Prostate gland (tissue), 2 donors: ENCODE data around the gene WDR38.

Experiments
- CTCF ChIP-seq, 4 experiments: fragments of 200-600 bp in 2 of 4; fragments of 450-650 bp in 2 of 4; sonication (generic) in 2 of 4; IDR thresholded peaks; 1 replicate in 3 of 4; 2 replicates in 1 of 4; pipeline ENCODE4 v1.5.1; 2016 to 2019; ENCODE audit warnings: antibody characterized with exemption in 4 of 4, mild to moderate bottlenecking in 2 of 4, moderate library complexity in 2 of 4
- POLR2AphosphoS5 ChIP-seq: sonication (generic); formaldehyde crosslinking; IDR thresholded peaks from one replicate; pipeline ENCODE4 v1.6.1; 2017; ENCODE audit warnings: antibody characterized with exemption

GRCh38 chr9:124846969-124847368 is 6.3 kb upstream of the WDR38 start:
- TF ChIP-seq POLR2AphosphoS5 (no peak), CTCF (IDR thresholded peaks at IDR 0.05) (no peak)
